Astrocyte of the spinal cord (primary cell): Measurements from ENCODE around the gene SPX.

Source experiments
- DNase-seq: peaks from one replicate; pipeline ENCODE4 v3.0.0; 2011; ENCODE audit warnings: low read depth, low spot score
- H3K4me3 ChIP-seq: 2 replicates; pipeline ENCODE4 v1.5.1; 2011; ENCODE audit warnings: low read depth, mild to moderate bottlenecking, low read length, moderate library complexity
- in situ Hi-C: cut with HindIII; loops from 2 replicates; pipeline ENCODE4 v1.10.0; 2017; ENCODE audit warnings: low sequenced_read_pairs
- TF ChIP-seq, protein P1 (sequence below): IDR thresholded peaks from 2 replicates; pipeline ENCODE4 v1.5.1; 2012; ENCODE audit warnings: low read depth, mild to moderate bottlenecking, low read length, inconsistent platforms

SPX gene

DNA sequence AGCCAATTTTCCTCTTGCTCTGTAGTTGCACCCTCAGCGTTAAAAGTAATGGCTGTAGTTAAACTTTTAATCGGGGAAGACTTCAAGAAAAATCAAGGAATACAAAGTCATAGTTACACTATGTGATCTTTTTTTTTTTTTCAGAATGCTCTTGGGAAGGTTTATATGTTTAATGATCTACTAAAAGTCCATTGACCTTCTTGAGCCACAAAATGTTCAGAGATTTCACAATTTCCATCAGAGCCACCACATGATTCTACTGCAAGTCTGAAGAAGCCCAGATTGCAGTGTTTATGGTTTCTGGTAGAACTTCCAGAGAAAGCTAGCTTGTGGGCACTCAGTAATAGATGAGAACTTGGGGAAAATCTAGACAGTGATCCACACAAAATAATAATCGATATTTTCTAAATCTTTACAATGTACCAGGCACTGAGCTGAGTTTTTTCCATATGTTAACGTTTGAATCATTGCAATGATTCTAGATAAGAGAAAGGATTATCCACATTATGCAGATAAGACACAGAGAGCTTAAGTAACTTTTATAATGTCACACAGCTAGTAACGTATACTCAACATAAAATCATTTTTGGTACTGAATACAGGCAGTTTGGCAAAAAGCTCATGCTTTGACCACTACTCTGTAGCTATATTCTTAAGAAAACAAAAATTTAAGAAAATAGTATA lies 40.3 kb downstream of the SPX start:
- no peak for DNase-seq
- in situ Hi-C loops = no loop called here
- TF ChIP-seq, protein P1, sequence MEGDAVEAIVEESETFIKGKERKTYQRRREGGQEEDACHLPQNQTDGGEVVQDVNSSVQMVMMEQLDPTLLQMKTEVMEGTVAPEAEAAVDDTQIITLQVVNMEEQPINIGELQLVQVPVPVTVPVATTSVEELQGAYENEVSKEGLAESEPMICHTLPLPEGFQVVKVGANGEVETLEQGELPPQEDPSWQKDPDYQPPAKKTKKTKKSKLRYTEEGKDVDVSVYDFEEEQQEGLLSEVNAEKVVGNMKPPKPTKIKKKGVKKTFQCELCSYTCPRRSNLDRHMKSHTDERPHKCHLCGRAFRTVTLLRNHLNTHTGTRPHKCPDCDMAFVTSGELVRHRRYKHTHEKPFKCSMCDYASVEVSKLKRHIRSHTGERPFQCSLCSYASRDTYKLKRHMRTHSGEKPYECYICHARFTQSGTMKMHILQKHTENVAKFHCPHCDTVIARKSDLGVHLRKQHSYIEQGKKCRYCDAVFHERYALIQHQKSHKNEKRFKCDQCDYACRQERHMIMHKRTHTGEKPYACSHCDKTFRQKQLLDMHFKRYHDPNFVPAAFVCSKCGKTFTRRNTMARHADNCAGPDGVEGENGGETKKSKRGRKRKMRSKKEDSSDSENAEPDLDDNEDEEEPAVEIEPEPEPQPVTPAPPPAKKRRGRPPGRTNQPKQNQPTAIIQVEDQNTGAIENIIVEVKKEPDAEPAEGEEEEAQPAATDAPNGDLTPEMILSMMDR = no peak
- no peak overlapping the region for H3K4me3 ChIP-seq

DNA sequence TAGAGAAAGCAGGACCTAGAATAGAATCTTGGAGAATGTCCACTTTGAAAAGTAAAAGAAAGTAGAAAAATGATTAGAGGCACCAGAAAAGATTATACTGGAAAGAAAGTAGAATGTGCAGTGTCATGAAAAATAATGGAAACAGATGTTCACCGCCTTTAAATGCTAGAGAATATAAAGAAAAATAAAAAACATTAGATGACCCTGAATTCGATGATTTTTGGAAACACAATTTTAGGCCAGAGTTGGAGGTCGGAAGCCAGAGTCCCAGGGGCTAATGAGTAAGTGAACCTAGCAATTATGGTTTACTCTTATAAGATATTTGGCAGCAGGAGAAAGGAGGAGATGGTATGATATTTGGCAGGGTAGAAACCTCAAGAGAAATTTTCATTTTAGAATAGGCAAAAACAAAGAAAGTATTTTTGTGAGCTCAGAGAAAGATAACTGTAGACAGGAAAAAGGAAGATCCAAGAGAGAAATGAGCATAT lies 40.9 kb downstream of the SPX start:
- in situ Hi-C loops = no loop called here
- no peak for DNase-seq
- TF ChIP-seq, protein P1 = no peak

DNA sequence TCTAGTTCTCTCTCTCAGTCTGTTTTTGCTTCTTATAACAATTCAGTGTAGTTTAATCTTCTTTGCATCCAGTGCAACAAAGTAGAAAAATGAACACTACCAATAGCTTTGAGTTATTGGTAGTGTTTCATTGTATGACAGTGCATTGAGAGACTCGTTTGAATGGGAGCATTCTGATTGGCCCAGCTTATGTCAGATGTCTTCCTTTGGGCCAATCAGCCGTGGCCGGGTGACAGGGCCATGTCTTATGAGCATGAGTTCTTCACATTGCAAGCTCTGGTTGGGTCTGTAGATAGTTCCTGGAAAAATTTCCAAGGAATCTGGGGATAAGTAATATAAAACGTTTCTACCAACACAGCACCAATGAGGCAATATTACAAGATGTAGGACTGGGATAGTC lies 42.0 kb downstream of the SPX start:
- in situ Hi-C loops = no loop called here
- TF ChIP-seq, protein P1 = no peak
- H3K4me3 ChIP-seq = no peak overlapping the region
- no peak for DNase-seq

More for the DNA sequence above, 40.9 kb downstream of the SPX start:
- no peak overlapping the region for H3K4me3 ChIP-seq

DNA sequence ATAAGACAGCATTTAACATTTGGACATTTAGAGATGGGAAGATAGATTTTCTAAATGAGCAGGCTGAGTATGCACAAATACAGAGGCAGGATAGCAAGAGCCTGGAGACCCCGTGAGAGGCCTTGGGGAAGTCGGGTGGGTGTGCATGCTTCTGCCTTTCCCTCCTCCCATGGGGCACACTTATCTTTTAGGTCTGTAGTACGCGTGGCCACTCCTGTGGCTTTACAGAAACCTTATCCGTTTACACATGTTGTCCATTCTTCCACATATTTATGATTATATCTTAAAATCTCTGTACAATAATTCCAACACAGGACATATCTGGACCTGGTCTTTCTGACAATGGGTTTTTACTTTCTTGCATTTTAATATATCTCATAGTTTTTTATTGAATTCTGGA lies 45.0 kb downstream of the SPX start:
- no peak for DNase-seq
- TF ChIP-seq, protein P1 = no peak
- in situ Hi-C loops = no loop called here
- H3K4me3 ChIP-seq = no peak overlapping the region

DNA sequence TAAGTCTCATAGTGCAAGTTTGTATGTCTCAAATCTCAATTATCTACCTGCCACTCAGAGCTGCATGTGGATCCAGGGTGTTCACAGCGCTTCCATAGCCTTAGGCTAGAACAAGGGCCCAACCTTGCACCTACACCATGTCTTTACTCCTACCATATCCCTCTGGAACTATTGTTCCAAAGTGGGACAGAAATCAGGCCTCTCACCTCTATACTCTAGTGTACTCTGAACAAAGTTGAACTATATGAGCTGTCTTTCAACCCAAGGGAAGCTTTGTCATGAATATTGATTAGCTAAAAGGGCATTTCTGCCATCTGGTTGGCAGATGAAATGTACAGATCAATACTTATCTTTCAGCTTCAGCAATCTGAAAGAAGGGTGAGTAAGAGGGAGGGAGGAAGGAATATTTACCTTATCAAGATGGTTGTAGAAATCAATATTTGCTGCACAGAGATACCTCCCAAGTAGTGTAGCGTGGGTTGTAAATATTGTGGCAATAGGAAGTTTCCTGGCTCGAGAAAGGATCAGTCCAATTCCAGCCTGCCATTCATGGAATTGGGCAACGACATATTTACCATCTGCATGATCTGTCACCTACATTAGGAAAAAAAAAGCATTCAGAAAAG lies 47.8 kb downstream of the SPX start:
- no peak overlapping the region for H3K4me3 ChIP-seq
- in situ Hi-C loops = no loop called here
- TF ChIP-seq, protein P1 = no peak

DNA sequence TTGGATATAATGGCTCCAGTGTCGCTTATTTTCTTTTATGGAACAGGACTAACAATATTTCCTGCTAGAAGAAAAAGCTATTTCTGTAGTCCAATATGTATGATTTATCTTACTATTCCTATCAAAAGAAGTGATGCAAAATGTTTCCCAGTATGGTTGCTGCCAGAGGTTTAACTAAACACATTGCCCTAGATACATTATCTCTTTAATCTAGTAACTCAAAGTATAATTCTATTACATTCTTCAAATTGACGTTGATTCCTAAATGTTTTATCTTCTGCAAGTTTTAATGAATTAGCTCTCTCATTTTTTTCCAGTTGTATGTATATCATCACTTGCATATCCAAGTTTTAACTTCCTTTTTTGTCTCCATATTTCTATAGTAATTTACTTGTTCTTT lies 50.3 kb downstream of the SPX start:
- in situ Hi-C loops = no loop called here
- no peak for DNase-seq
- TF ChIP-seq, protein P1 = no peak
- no peak overlapping the region for H3K4me3 ChIP-seq

More for the DNA sequence above, 47.8 kb downstream of the SPX start:
- no peak for DNase-seq
